ENCODE data around the gene PDE12. TPM values are rescaled to one million over a fixed set of nuclear protein-coding genes. Genes with fewer than 3 reads are reported as not detected.
"Not testable (repeated sequence)": the region's sequence is repeated elsewhere in the genome, so short reads cannot be mapped to it uniquely, and the experiment has no call there.

The PDE12 gene
- total RNA-seq, 1 donor from 2014 or later: 24.8 TPM

DNA sequence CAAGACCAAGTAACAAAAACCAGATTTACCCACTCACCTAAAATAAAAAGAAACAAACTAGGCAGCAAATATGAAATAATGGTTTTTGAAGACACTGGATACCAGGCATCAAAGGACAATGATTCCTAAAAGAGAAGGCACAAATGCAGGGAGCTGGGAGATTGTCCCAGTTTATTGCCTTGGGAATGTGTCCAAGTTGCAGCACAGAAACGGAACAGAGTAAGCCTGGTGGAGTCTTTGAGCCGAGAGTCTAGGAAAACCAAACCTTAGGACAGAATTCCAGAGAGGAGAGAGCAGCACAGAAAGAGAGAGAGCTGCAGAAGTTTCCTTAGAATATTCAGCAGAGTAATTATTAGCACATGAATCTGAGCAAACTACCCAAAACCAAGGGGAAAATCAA, 48.9 kb downstream of the PDE12 start:
- POLR2A ChIA-PET: interaction anchor here (0.5 kb wide), 1 partner anchor 116 kb away, joined by 4 read pairs; no protein-coding TSS in a partner anchor
- DNase-seq (no peak), ATAC-seq (ENCODE audit: low read depth) (no peak)
- Mint-ChIP-seq H3K4me3 (no peak overlapping the region), H3K9me3 (peaks cover 12% of the 10 kb centered on the region), H3K36me3 (ENCODE audit: low read depth) (peaks cover 32% of the 10 kb centered on the region), H3K27ac (no peak overlapping the region), H3K4me1 (no peaks in the 10 kb centered on the region), H3K27me3 (no peaks in the 10 kb centered on the region)
- intact Hi-C loops (cut with micrococcal nuclease): no loop called here
- TF ChIP-seq, protein P1, sequence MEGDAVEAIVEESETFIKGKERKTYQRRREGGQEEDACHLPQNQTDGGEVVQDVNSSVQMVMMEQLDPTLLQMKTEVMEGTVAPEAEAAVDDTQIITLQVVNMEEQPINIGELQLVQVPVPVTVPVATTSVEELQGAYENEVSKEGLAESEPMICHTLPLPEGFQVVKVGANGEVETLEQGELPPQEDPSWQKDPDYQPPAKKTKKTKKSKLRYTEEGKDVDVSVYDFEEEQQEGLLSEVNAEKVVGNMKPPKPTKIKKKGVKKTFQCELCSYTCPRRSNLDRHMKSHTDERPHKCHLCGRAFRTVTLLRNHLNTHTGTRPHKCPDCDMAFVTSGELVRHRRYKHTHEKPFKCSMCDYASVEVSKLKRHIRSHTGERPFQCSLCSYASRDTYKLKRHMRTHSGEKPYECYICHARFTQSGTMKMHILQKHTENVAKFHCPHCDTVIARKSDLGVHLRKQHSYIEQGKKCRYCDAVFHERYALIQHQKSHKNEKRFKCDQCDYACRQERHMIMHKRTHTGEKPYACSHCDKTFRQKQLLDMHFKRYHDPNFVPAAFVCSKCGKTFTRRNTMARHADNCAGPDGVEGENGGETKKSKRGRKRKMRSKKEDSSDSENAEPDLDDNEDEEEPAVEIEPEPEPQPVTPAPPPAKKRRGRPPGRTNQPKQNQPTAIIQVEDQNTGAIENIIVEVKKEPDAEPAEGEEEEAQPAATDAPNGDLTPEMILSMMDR (IDR thresholded peaks at IDR 0.05): no peak
- CTCF ChIA-PET: no interaction called here

DNA sequence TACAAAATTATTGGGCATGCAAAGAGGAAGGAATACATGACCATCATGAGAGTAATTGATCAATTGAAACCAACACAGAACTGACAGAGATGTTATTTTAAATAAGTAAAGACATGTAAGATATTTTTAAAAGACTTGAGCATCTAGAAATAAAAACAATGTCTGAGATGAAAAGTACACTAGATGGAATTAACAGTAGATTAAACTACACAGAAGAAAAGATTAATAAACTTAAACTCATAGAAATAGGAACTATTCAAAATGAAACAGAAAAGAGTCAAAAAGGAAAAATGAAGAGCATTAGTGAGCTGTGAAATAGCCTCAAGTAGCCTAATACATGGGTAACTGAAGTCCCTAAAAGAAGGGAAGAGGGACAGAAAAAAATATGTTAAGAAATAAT, 49.6 kb downstream of the PDE12 start:
- no peak overlapping the region for H3K4me3 Mint-ChIP-seq
- CTCF ChIA-PET: no interaction called here
- H3K4me1 Mint-ChIP-seq: no peaks in the 10 kb centered on the region
- no peak for ATAC-seq (ENCODE audit: low read depth)
- peaks cover 16% of the 10 kb centered on the region for H3K9me3 Mint-ChIP-seq
- DNase-seq: no peak
- TF ChIP-seq, protein P1 (IDR thresholded peaks at IDR 0.05): no peak
- POLR2A ChIA-PET: no interaction called here
- intact Hi-C loops (cut with micrococcal nuclease): no loop called here
- H3K27me3 Mint-ChIP-seq: no peaks in the 10 kb centered on the region
- no peak overlapping the region for H3K27ac Mint-ChIP-seq
- peaks cover 34% of the 10 kb centered on the region for H3K36me3 Mint-ChIP-seq (ENCODE audit: low read depth)

DNA sequence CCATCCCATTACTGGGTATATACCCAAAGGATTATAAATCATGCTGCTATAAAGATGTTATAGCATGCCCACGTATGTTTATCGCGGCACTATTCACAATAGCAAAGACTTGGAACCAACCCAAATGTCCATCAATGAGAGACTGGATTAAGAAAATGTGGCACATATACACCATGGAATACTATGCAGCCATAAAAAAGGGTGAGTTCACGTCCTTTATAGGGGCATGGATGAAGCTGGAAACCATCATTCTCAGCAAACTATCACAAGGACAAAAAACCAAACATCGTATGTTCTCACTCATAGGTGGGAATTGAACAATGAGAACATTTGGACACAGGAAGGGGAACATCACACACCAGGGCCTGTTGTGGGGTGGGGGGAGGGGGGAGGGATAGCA, 55.8 kb downstream of the PDE12 start:
- POLR2A ChIA-PET; DNase-seq; H3K4me1 Mint-ChIP-seq; H3K9me3 Mint-ChIP-seq; ATAC-seq (ENCODE audit: low read depth); intact Hi-C loops (cut with micrococcal nuclease); H3K27ac Mint-ChIP-seq; H3K27me3 Mint-ChIP-seq; H3K4me3 Mint-ChIP-seq; CTCF ChIA-PET: not testable (repeated sequence)
- H3K36me3 Mint-ChIP-seq (ENCODE audit: low read depth): peaks cover 13% of the 10 kb centered on the region

DNA sequence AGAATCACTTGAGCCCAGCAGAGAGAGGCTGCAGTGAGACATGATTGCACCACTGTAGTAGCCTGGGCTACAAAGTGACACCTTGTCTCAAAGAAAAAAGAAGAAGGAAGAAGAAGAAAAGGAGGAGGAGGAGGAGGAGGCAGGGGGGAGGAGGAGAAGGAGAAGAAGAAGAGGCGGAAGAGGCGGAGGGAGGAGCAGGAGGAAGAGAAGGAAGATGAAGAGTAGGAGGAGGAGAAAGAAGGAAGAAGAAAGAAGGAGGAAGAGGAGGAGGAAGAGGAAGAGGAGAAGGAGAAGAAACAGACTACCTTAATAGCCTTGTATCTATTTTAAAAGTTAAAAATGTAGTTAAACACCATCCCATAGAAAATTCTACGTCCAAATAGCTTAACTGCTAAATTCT, 60.2 kb downstream of the PDE12 start:
- DNase-seq (no peak), ATAC-seq (ENCODE audit: low read depth) (no peak)
- TF ChIP-seq, protein P1 (IDR thresholded peaks at IDR 0.05): no peak
- Mint-ChIP-seq H3K4me3 (no peak overlapping the region), H3K9me3 (no peaks in the 10 kb centered on the region), H3K4me1 (no peaks in the 10 kb centered on the region), H3K27me3 (no peaks in the 10 kb centered on the region), H3K27ac (no peak overlapping the region), H3K36me3 (ENCODE audit: low read depth) (peaks cover 4% of the 10 kb centered on the region)
- intact Hi-C loops (cut with micrococcal nuclease): no loop called here
- ChIA-PET POLR2A (no interaction called here), CTCF (no interaction called here)

Other genes starting within 250 kb of the PDE12 start
- gene DNAH12, start 11.9 kb upstream of the PDE12 start, total RNA-seq: 0.05 and 0.22 TPM in 2 replicates
- gene ARF4, start 41.1 kb downstream of the PDE12 start, total RNA-seq: 43.0 and 45.1 TPM in 2 replicates
- gene DENND6A, start 136.8 kb downstream of the PDE12 start, total RNA-seq: 21.5 and 25.7 TPM in 2 replicates
- gene SLMAP, start 200.0 kb downstream of the PDE12 start, total RNA-seq: 45.4 and 57.1 TPM in 2 replicates